IMR-90 (cell line): ENCODE measurements around the gene WDR45B. TPM values are rescaled to one million over a fixed set of nuclear protein-coding genes. Genes with fewer than 3 reads are reported as not detected.

Experiments used
- ATAC-seq: fragments of 200-7000 bp; cut with Tn5 transposase; 2 replicates; pipeline ENCODE4 v1.9.1; 2020; ENCODE audit warnings: low read depth, mild to moderate bottlenecking, moderate library complexity
- BruUV-seq: library from RNA; stranded (reverse); fragments of 400-500 nt; replicated peaks from 2 replicates; lab custom pipeline; 2021; lab: Mats Ljungman, UMichigan
- CTCF ChIA-PET: fragments of 300-600 bp; formaldehyde crosslinking; extraction: SDS; loops from one replicate; lab custom pipeline; 2021; ENCODE audit warnings: antibody characterized with exemption; lab: Yijun Ruan, JAX
- POLR2A ChIA-PET: fragments of 300-600 bp; sonication (Branson Sonifier 250); formaldehyde crosslinking; loops from one replicate; lab custom pipeline; 2022; ENCODE audit warnings: antibody characterized with exemption; ENCODE audit not compliant: unreplicated experiment; lab: Charles Lee
- DNase-seq: peaks from one replicate; pipeline ENCODE4 v3.0.0; 2013
- H2AFZ ChIP-seq: replicated peaks from 2 replicates; pipeline ENCODE3; 2013; ENCODE audit warnings: low read length, mild to moderate bottlenecking; ENCODE audit not compliant: poor library complexity
- H2AK5ac ChIP-seq: 2 replicates; pipeline ENCODE4 v1.6.1; 2013; ENCODE audit warnings: low read depth, low read length, inconsistent platforms
- H2AK9ac ChIP-seq: replicated peaks from 2 replicates; pipeline ENCODE3; 2013; ENCODE audit warnings: mild to moderate bottlenecking, low read depth, low read length, moderate library complexity; ENCODE audit not compliant: poor library complexity
- H2BK120ac ChIP-seq: 2 replicates; pipeline ENCODE4 v1.6.1; 2013; ENCODE audit warnings: low read depth, low read length, inconsistent platforms
- H2BK15ac ChIP-seq: 3 replicates; pipeline ENCODE4 v1.6.1; 2013; ENCODE audit warnings: low read depth, low read length, inconsistent platforms
- H2BK20ac ChIP-seq: 2 replicates; pipeline ENCODE4 v1.6.1; 2013; ENCODE audit warnings: low read depth, mild to moderate bottlenecking, inconsistent platforms, low read length, moderate library complexity
- H2BK5ac ChIP-seq: 2 replicates; pipeline ENCODE4 v1.6.1; 2013; ENCODE audit warnings: mild to moderate bottlenecking, low read depth, low read length, inconsistent platforms; ENCODE audit not compliant: poor library complexity, severe bottlenecking
- H3K14ac ChIP-seq: replicated peaks from 2 replicates; pipeline ENCODE4 v1.6.1; 2013; ENCODE audit warnings: low read depth, low read length, inconsistent platforms
- H3K18ac ChIP-seq: 2 replicates; pipeline ENCODE4 v1.6.1; 2013; ENCODE audit warnings: low read depth, low read length, control low read depth
- H3K23ac ChIP-seq: 2 replicates; pipeline ENCODE4 v1.6.1; 2013; ENCODE audit warnings: low read depth, low read length, inconsistent platforms
- H3K27ac ChIP-seq: 2 replicates; pipeline ENCODE4 v1.5.1; 2013; ENCODE audit warnings: mild to moderate bottlenecking, control low read depth, low read length; ENCODE audit not compliant: insufficient read depth
- H3K27me3 ChIP-seq: 2 replicates; pipeline ENCODE4 v1.6.1; 2013; ENCODE audit warnings: low read length; ENCODE audit not compliant: control insufficient read depth, insufficient read depth
- H3K36me3 ChIP-seq: 2 replicates; pipeline ENCODE4 v1.6.1; 2013; ENCODE audit warnings: low read length, mixed read lengths; ENCODE audit not compliant: control insufficient read depth, insufficient read depth
- H3K4ac ChIP-seq: 2 replicates; pipeline ENCODE4 v1.6.1; 2013; ENCODE audit warnings: low read depth, low read length, inconsistent platforms
- H3K4me1 ChIP-seq: 2 replicates; pipeline ENCODE4 v1.6.1; 2013; ENCODE audit warnings: low read length, mixed read lengths; ENCODE audit not compliant: control insufficient read depth, insufficient read depth
- H3K4me2 ChIP-seq: 2 replicates; pipeline ENCODE4 v1.6.1; 2013; ENCODE audit warnings: low read depth, mild to moderate bottlenecking, control low read depth, low read length, moderate library complexity
- H3K4me3 ChIP-seq: 2 replicates; pipeline ENCODE4 v1.5.1; 2013; ENCODE audit warnings: low read depth, mild to moderate bottlenecking, control low read depth, low read length, moderate library complexity; ENCODE audit not compliant: insufficient read depth
- H3K56ac ChIP-seq: 2 replicates; pipeline ENCODE4 v1.6.1; 2013; ENCODE audit warnings: low read length, inconsistent platforms; ENCODE audit not compliant: insufficient read depth; ENCODE audit errors: extremely low read depth
- H3K79me1 ChIP-seq, 2 experiments: 2 replicates each; pipeline ENCODE4 v1.6.1; 2013; ENCODE audit warnings: low read length in 2 of 2, inconsistent platforms in 1 of 2, low read depth in 1 of 2
- H3K9ac ChIP-seq: 2 replicates; pipeline ENCODE4 v1.6.1; 2013; ENCODE audit warnings: low read depth, low read length, control low read depth
- H3K9me1 ChIP-seq: 2 replicates; pipeline ENCODE4 v1.6.1; 2013; ENCODE audit warnings: low read length, inconsistent platforms; ENCODE audit not compliant: insufficient read depth
- H3K9me3 ChIP-seq: 2 replicates; pipeline ENCODE4 v1.6.1; 2013; ENCODE audit warnings: low read length; ENCODE audit not compliant: control insufficient read depth, insufficient read depth
- H4K20me1 ChIP-seq: 2 replicates; pipeline ENCODE4 v1.6.1; 2013; ENCODE audit warnings: low read length, inconsistent platforms; ENCODE audit not compliant: insufficient read depth
- H4K5ac ChIP-seq: 2 replicates; pipeline ENCODE4 v1.6.1; 2013; ENCODE audit warnings: mild to moderate bottlenecking, low read depth, low read length, control low read depth
- H4K8ac ChIP-seq, 2 experiments: 2 replicates each; pipeline ENCODE4 v1.6.1; 2013; ENCODE audit warnings: low read depth in 2 of 2, low read length in 2 of 2, control low read depth in 1 of 2, inconsistent platforms in 1 of 2
- H4K91ac ChIP-seq: 2 replicates; pipeline ENCODE4 v1.6.1; 2013; ENCODE audit warnings: low read depth, low read length, inconsistent platforms; ENCODE audit not compliant: insufficient read depth
- BHLHE40 ChIP-seq: fragments of 150-350 bp; IDR thresholded peaks from 2 replicates; pipeline ENCODE4 v1.6.1; 2016; ENCODE audit warnings: mild to moderate bottlenecking, low read depth, low read length
- CEBPB ChIP-seq: IDR thresholded peaks from 2 replicates; pipeline ENCODE4 v1.6.1; 2012; ENCODE audit warnings: low read depth, low read length, improper control_type of control experiment
- CHD1 ChIP-seq: IDR thresholded peaks from 2 replicates; pipeline ENCODE4 v1.6.1; 2012; ENCODE audit warnings: low read depth, low read length, improper control_type of control experiment
- MAFK ChIP-seq: IDR thresholded peaks from 2 replicates; pipeline ENCODE4 v1.6.1; 2012; ENCODE audit warnings: low read depth, low read length, improper control_type of control experiment
- MXI1 ChIP-seq: IDR thresholded peaks from 2 replicates; pipeline ENCODE4 v1.6.1; 2012; ENCODE audit warnings: low read depth, mild to moderate bottlenecking, low read length, moderate library complexity, borderline replicate concordance
- NFE2L2 ChIP-seq: fragments of 150-350 bp; IDR thresholded peaks from 2 replicates; pipeline ENCODE4 v1.6.1; 2016; ENCODE audit warnings: low read depth, mild to moderate bottlenecking, low read length
- RCOR1 ChIP-seq: IDR thresholded peaks from 2 replicates; pipeline ENCODE4 v1.6.1; 2012; ENCODE audit warnings: mild to moderate bottlenecking, low read length, improper control_type of control experiment; ENCODE audit not compliant: insufficient replicate concordance
- SMC3 ChIP-seq: fragments of 150-350 bp; IDR thresholded peaks from 2 replicates; pipeline ENCODE4 v1.6.1; 2016; ENCODE audit warnings: low read depth, mild to moderate bottlenecking, antibody characterized with exemption, low read length, moderate library complexity
- USF2 ChIP-seq: fragments of 150-350 bp; IDR thresholded peaks from 2 replicates; pipeline ENCODE4 v1.6.1; 2017; ENCODE audit warnings: mild to moderate bottlenecking, antibody characterized with exemption, low read length, low read depth
- WGBS, 2 experiments: methylation state at CpG; one replicate each; pipeline versions ENCODE4 v1.1.5 to v1.1.7; 2013; ENCODE audit warnings: missing lambda C conversion rate in 2 of 2; ENCODE audit not compliant: insufficient read length in 1 of 2; ENCODE audit errors: extremely low coverage in 2 of 2; 5-methylcytosine and 5-hydroxymethylcytosine counted together
- dilution Hi-C: fragments of 300-500 bp; cut with HindIII; formaldehyde crosslinking; loops from one replicate; pipeline ENCODE4 v1.14.3; 2018; ENCODE audit warnings: low sequenced_read_pairs; ENCODE audit not compliant: unreplicated experiment
- in situ Hi-C: fragments of 300-500 bp; cut with MboI; formaldehyde crosslinking; loops from 3 replicates; pipeline ENCODE4 v1.14.3; 2019; ENCODE audit warnings: low sequenced_read_pairs, inconsistent platforms, mixed read lengths
- intact Hi-C: fragments of 100-400 bp; cut with micrococcal nuclease; formaldehyde crosslinking; loops from 2 replicates; pipeline ENCODE4 v1.10.0; 2022
- polyA plus RNA-seq, 3 experiments: library from polyadenylated mRNA; depleted of rRNA; stranded (reverse); fragments of >200 nt; gene quantifications; 2 replicates each; pipeline ENCODE4 v1.2.3, GENCODE V29; 2012; ENCODE audit warnings: low replicate concordance in 1 of 3
- total RNA-seq: library from RNA; depleted of rRNA; stranded (reverse); fragments of >200 nt; gene quantifications from 2 replicates; pipeline ENCODE4 v1.2.3, GENCODE V29; 2012

The WDR45B gene
- total and polyA plus RNA-seq, 2 of the 4 experiments (the other 2 are of a cell fraction), result 98.2 to 110 TPM

- H3K18ac ChIP-seq, result no peak overlapping the region
- POLR2A ChIA-PET, result no interaction called here
- no peak overlapping the region for H2BK120ac ChIP-seq
- no peak overlapping the region for H3K4ac ChIP-seq
- H4K20me1 ChIP-seq, result peaks cover 19% of the 10 kb centered on the region
- H3K56ac ChIP-seq, result no peak overlapping the region
- no peak overlapping the region for H3K4me3 ChIP-seq
- WGBS, 2 experiments, result 96% methylated on average over 10 of the region's 21 CpGs; no CpG with 5 or more reads in 1 of the 2 experiments
- no peak overlapping the region for H4K8ac ChIP-seq
- ATAC-seq (no peak), DNase-seq (no peak)
- peaks cover 5% of the 10 kb centered on the region; the same call in 1 of the 2 replicates for H3K9me1 ChIP-seq
- H3K79me1 ChIP-seq, result peaks cover 10 to 19% of the 10 kb centered on the region in 2 experiments; a peak in 3 of 4 replicates
- dilution Hi-C loops, result no loop called here
- intact Hi-C loops, result no loop called here
- H2BK20ac ChIP-seq, result no peak overlapping the region
- H4K5ac ChIP-seq, result no peak overlapping the region
- H4K91ac ChIP-seq, result no peak overlapping the region
- H2BK5ac ChIP-seq, result no peak overlapping the region
- CTCF ChIA-PET, result no interaction called here
- BruUV-seq, result no TSS peak
- H3K4me1 ChIP-seq, result peaks cover 2% of the 10 kb centered on the region; the same call in 1 of the 2 replicates
- no peak overlapping the region for H3K4me2 ChIP-seq
- no peak overlapping the region for H3K27ac ChIP-seq
- H3K27me3 ChIP-seq, result no peaks in the 10 kb centered on the region
- no peak overlapping the region for H2AFZ ChIP-seq
- no peak overlapping the region for H3K23ac ChIP-seq
- no peak overlapping the region for H3K9ac ChIP-seq
- H2BK15ac ChIP-seq, result no peak overlapping the region
- H3K14ac ChIP-seq, result no peak overlapping the region
- H2AK5ac ChIP-seq, result no peak overlapping the region
- H3K36me3 ChIP-seq, result peaks cover 41% of the 10 kb centered on the region
- TF ChIP-seq SMC3 (no peak), BHLHE40 (no peak), CEBPB (no peak), MXI1 (no peak), CHD1 (no peak), USF2 (no peak), NFE2L2 (no peak), MAFK (no peak), RCOR1 (no peak)
- H3K9me3 ChIP-seq, result no peaks in the 10 kb centered on the region
- H2AK9ac ChIP-seq, result no peak overlapping the region
- in situ Hi-C loops, result no loop called here
Measured at GRCh38 chr17:82586576-82587233, 61.5 kb downstream of the WDR45B start.
